Activated CD8-positive, alpha-beta memory T cell treated with anti-CD3 and anti-CD28 coated beads for 1 hour (primary cell): Measurements from ENCODE around the gene NUDT16.
"Not testable (repeated sequence)": the region's sequence is repeated elsewhere in the genome, so short reads cannot be mapped to it uniquely, and the experiment has no call there.

Source experiments
- DNase-seq, 2 donors: peaks; one replicate each; pipeline ENCODE4 v3.0.0-alpha.2; 2020; ENCODE audit warnings: low read depth in 1 of 2; ENCODE audit errors: extremely low read depth in 1 of 2

Gene NUDT16

DNA sequence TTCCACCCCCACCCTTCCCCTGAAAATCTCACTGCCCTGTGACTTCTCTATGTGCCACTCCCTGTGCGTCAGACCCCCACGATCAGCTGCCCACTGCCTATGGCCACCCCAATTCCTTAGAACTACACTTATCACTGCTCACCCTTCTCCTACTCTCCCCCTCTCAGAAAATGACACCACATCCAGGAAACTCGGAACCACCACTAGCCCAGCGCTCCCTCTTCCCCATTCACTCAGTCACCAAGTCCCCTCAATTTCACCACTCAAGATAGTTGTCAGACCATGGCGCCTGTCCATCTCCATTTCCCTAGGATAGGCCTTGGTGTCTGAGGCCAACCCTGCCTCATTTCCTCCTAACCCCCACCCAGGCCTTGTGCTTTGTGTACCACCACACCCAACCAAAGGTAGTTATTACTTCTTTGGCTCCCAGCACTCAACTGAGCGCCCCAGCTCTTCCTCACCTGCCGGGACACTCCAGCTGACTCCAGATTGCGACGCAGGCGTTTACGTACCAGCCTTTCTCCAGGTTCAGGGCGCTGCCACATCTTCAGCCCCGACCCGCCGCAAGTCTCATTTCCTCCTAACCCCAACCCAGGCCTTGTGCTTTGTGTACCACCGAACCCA, 641 bp upstream of the NUDT16 start:
- DNase-seq: not testable (repeated sequence)

GRCh38 chr3:131386429-131387165, 5.0 kb downstream of the NUDT16 start:
- no peak for DNase-seq

GRCh38 chr3:131387796-131388489, 6.4 kb downstream of the NUDT16 start:
- no peak for DNase-seq

GRCh38 chr3:131388490-131388799, 6.9 kb downstream of the NUDT16 start:
- DNase-seq: no peak

DNA sequence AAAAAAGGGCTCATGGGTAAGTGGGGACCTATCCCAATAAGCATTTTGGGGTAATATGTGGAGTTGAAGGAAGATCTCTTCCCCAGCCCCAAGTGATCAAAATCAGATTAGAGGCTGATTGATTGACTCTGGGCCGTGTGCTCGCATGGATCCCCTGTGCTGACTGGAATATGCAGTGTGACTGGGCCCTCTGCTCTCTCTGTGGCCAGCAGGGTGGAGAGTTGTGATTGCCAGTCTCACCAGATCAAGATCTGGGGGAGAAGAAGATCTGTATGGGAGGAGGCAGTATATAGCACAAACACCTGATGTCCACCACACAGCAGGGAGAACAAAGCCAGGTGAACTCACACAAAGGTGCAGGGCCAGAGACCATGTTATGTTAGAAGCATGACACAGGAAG, 8.8 kb downstream of the NUDT16 start:
- no peak for DNase-seq

- no peak for DNase-seq
Measured at GRCh38 chr3:131393051-131393450, 11.5 kb downstream of the NUDT16 start.

GRCh38 chr3:131393868-131394267, 12.3 kb downstream of the NUDT16 start:
- DNase-seq: no peak

- no peak for DNase-seq
Measured at GRCh38 chr3:131394400-131394799, 12.8 kb downstream of the NUDT16 start.

GRCh38 chr3:131396170-131396569, 14.6 kb downstream of the NUDT16 start:
- DNase-seq: no peak

DNA sequence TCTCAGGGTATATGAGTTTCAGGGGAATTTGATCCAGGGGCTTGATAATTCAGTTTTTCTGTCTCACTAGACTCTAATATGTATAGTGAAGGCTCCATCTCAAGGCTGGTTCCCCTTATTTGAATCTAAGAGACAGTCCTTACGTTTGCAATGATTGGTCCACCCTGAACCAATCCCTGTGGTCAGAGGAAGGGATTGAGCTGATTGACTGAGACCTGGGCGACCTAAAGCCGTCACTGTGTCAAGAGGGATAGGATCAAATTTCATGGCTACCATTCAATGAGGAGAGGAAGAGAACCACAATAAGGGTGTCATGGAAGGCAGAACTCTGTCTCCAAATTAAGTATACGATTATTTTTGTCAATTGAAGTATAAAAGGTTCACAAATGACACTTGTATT, 16.3 kb downstream of the NUDT16 start:
- DNase-seq: no peak

DNA sequence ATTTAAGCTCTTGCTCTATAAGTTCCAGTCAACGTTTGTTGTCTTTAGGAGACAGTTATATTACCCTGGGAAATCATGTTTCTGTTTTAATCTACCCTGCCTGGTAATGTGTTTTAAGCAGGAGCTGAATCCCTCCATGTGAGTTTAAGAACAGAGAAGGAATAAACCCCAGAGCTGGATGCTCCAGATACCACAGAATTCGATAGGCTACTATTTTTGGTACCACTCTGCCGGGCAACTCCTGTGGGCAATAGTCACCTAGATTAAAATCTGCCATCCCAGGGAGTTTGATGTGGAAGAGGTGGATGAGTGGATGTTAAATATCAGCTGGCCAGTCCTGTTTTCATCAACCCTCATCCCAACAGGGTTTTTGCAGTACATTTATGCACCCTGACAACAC, 20.4 kb downstream of the NUDT16 start:
- no peak for DNase-seq

DNA sequence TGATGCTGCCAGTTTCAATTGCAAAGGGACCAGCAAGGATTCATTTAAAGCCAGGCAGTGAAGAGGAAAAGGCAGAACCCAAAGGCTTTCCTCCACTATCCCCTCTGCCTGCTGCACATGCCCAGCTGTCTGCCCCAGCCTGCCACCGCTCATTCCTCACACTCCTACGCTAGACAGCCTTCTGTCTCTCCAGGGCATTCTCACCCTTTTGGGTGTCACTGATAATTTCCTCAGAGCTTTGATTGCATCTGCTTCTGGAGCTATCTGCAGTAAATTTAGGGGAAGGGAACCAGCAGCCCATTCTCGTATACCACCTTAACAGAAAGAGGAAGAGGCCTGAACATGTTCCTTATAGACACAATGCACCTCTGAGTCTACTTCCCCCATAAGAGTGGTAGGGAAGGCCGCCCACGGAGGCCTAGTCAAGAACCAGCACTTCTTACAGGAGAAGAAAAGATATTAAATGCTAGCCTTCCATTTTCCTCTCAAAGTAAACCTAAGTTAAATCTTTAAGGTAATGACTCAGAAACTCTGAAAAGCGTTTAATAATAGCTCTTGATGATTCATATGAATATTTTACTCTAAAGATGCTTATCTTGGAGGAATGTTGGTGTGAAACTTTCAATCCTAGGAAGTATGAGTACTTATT, 20.9 kb downstream of the NUDT16 start:
- no peak for DNase-seq

GRCh38 chr3:131403216-131403895, 21.8 kb downstream of the NUDT16 start:
- no peak for DNase-seq

- DNase-seq: no peak
Measured at GRCh38 chr3:131405411-131405810, 23.8 kb downstream of the NUDT16 start.

GRCh38 chr3:131406274-131406673, 24.7 kb downstream of the NUDT16 start:
- no peak for DNase-seq

- no peak for DNase-seq
Measured at GRCh38 chr3:131417751-131418150, 36.2 kb downstream of the NUDT16 start.

DNA sequence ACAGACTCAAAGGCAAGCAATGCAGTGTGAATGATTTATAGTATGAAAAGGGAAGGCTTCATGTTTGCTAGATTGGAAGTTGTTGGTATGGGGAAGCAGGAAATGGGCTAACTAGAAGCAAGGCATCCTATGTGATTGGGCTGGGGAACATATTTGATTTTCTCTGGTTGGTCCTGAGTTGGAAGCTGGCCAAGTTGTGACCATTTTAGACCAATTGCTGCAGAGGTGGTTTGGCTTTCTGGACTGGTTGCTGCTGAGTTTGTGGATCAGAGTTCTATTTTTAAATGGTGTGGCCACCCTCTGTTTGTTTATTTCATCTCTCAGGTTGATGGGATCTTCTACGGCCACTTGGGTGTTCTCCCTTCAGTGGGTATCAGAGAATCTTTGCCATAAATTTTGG, 39.7 kb downstream of the NUDT16 start:
- no peak for DNase-seq

- no peak for DNase-seq
Measured at GRCh38 chr3:131421957-131422498, 40.5 kb downstream of the NUDT16 start.

DNA sequence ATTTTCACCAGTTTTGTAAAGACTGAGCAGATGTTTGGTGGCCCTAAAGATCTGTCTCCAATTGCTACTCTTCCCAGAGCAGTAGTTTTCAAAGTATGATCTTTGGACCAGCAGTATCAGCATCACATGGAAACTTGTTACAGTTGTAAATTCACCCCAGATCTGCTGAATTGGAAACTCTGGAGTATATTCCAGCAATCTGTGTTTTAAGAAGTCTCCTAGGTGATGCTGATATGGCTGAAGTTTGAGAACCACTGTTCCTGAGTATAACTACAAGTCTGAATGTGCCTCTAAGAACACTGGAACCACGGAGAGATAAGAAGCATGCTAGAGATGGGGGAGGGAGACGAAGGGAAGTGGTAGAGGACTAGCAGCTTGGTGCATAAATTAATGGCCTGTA, 45.7 kb downstream of the NUDT16 start:
- DNase-seq: no peak

- no peak for DNase-seq
Measured at GRCh38 chr3:131431754-131432153, 50.2 kb downstream of the NUDT16 start.

DNA sequence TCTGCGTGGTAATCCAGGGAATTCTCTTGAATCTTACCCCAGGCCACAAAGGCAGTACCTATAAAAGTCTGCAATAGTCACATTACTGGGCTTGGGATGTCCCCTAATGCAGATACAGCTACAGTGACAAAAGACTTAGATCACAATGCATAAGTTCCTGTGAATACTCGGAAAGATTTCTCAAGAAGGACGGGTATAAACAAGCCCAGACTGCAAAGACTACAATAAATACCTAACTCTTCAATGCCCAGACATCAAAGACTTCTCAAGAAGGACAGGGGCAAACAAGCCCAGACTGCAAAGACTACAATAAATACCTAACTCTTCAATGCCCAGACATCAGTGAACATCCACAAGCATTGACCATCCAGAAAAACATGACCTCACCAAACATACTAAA, 50.9 kb downstream of the NUDT16 start:
- no peak for DNase-seq
